ENCODE results near the gene TNFAIP8. TPM values are rescaled to one million over a fixed set of nuclear protein-coding genes. Genes with fewer than 3 reads are reported as not detected.
A peak's percentile ranks its signal among the peaks of the same experiment; 100 is the strongest.

The TNFAIP8 gene
- total RNA-seq, 1 donor from 2014 or later, result 19.5 TPM

- no peaks in the 10 kb centered on the region for H3K36me3 Mint-ChIP-seq (ENCODE audit: low read depth)
- DNase-seq (ENCODE audit: low spot score), result no peak
- TF ChIP-seq CTCF (IDR thresholded peaks at IDR 0.05), result no peak
- H3K27ac Mint-ChIP-seq (ENCODE audit: unreplicated experiment), result peak overlapping the region; percentile 8
- H3K27me3 Mint-ChIP-seq (ENCODE audit: low read depth), result no peaks in the 10 kb centered on the region
- H3K4me3 Mint-ChIP-seq (ENCODE audit: unreplicated experiment), result no peak overlapping the region
- H3K4me1 Mint-ChIP-seq (ENCODE audit: low read depth), result peaks cover 69% of the 10 kb centered on the region
- no peaks in the 10 kb centered on the region for H3K9me3 Mint-ChIP-seq (ENCODE audit: low read depth)
Observed at GRCh38 chr5:119395080-119395836, 39.4 kb downstream of the TNFAIP8 start.

DNA sequence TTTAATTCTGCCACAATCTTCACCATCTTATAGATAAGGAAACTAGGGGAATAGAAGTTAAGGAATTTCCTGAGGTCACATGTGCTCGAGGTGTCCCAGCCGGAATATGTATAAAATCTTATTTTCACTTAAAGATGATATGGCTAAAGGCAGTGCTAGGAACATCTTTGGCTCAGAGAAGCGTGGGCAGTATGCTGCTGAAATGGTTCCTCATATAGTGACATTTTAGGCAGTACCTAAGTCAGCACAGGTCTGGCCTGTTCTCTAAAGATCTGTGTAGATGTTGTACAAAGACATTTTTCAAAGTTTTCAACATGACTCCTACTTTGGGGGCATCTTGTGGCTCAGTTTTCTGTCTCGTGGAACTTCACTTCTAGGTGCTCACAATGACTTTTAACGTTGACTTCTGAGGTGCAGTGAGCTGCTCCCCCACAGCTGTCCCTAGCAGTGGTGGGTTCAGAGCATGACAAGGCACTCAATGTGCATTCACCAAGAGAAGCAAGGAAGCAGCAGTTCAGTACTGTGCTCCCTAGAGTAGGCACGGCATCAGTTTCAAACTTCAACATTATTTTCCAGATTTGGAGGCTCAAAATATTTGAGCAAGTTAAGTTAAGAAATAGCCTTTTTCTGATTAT is 40.3 kb downstream of the TNFAIP8 start:
- Mint-ChIP-seq H3K27me3 (ENCODE audit: low read depth) (no peaks in the 10 kb centered on the region), H3K9me3 (ENCODE audit: low read depth) (no peaks in the 10 kb centered on the region), H3K4me3 (ENCODE audit: unreplicated experiment) (no peak overlapping the region), H3K27ac (ENCODE audit: unreplicated experiment) (no peak overlapping the region), H3K4me1 (ENCODE audit: low read depth) (peaks cover 69% of the 10 kb centered on the region), H3K36me3 (ENCODE audit: low read depth) (no peaks in the 10 kb centered on the region)
- DNase-seq (ENCODE audit: low spot score), result no peak
- TF ChIP-seq CTCF (IDR thresholded peaks at IDR 0.05), result no peak

DNA sequence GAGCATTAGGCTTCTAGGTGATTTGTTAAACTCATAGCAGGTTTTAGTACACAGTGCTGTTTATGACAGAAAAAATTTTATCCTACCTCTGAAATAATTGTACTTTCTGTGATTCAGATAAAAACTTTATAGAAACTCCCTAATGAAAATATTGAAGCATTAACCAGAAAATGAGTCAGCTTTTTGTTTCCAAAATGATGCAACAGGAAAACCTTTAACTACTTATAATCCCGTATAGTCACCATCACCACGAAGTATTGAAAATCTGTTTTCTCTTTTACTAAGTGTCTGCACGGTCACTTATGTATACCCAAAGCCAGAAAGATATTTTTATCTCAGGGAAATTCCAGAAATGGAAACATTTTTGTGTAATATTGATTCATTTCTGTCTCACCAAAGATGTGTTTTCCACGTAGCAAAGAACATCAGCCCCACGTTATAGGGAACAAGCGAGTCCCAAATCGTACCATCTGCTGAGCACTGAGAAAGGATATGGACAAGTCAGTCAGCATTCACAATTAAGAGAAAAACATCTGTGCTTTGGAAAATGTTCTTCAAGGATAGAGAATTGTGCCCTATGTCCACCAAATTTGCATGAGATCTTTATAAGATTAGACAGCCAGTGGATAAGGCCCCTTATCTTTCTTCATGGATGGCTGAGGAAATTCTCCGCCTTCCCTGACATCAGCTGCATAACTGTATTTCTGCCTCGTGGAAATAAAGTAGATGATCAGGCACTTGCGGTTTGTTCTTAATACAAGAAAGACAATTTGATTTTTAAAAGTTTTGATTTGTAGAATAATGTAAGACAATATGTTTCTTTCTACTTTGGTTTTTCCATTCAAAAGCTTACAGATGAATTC is 41.9 kb downstream of the TNFAIP8 start:
- Mint-ChIP-seq H3K9me3 (ENCODE audit: low read depth) (no peaks in the 10 kb centered on the region), H3K27me3 (ENCODE audit: low read depth) (no peaks in the 10 kb centered on the region), H3K36me3 (ENCODE audit: low read depth) (no peaks in the 10 kb centered on the region), H3K4me1 (ENCODE audit: low read depth) (peaks cover 69% of the 10 kb centered on the region), H3K27ac (ENCODE audit: unreplicated experiment) (peak overlapping the region; percentile 88), H3K4me3 (ENCODE audit: unreplicated experiment) (peak overlapping the region; percentile 32)
- no peak for DNase-seq (ENCODE audit: low spot score)
- no peak for TF ChIP-seq CTCF (IDR thresholded peaks at IDR 0.05)

DNA sequence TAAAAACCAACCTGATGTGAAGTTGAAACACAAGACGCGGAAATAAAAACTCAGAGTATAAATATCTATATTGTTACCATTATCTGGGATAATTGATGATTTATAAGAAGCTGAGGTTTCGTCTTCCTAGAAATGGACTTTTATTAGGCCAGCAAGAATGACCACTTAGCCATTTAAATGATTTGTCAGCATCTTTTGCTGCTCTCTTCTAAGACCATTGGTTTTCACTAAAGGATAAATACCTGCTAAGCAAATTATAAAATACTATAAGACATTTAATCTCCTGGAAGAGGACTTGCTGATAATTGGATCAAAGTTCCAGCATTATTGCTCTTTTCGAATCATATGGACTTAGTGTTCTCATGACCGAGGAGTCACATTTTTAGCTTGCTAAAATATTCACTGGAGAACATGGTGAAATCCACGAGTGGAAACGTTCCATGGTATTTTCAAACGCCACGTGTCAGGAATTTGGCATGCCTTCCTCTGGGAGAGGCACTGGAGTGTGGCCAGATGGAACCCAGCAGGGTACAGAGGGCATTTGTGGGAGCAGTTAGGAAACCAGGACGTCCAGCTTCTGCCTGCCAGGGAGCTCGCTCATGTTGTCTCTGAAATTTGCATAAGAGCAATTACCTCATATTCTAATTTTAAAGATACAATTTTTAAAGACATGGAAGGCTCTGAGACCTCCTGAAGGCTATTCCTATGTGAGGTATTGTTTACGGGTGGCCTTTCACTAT is 43.1 kb downstream of the TNFAIP8 start:
- no peaks in the 10 kb centered on the region for H3K36me3 Mint-ChIP-seq (ENCODE audit: low read depth)
- TF ChIP-seq CTCF (IDR thresholded peaks at IDR 0.05), result no peak
- H3K4me3 Mint-ChIP-seq (ENCODE audit: unreplicated experiment), result no peak overlapping the region
- H3K4me1 Mint-ChIP-seq (ENCODE audit: low read depth), result peaks cover 58% of the 10 kb centered on the region
- H3K27me3 Mint-ChIP-seq (ENCODE audit: low read depth), result no peaks in the 10 kb centered on the region
- peak overlapping the region; percentile 88 for H3K27ac Mint-ChIP-seq (ENCODE audit: unreplicated experiment)
- DNase-seq (ENCODE audit: low spot score), result no peak
- no peaks in the 10 kb centered on the region for H3K9me3 Mint-ChIP-seq (ENCODE audit: low read depth)

All from chondrocyte (in vitro differentiated cells).